Placental pericyte (primary cell): ENCODE data around the gene FALEC. TPM values are rescaled to one million over a fixed set of nuclear protein-coding genes. Genes with fewer than 3 reads are reported as not detected.

Source experiments
- small RNA-seq: library from RNA; depleted of rRNA; stranded (forward); fragments of <200 nt; gene quantifications from one replicate; pipeline ENCODE3, GENCODE V24; 2012; ENCODE audit warnings: low replicate concordance
- total RNA-seq: library from RNA; depleted of rRNA; stranded (reverse); fragments of >200 nt; gene quantifications from 2 replicates; pipeline ENCODE4 v1.2.3, GENCODE V29; 2012

FALEC gene
- total RNA-seq = not detected in 2 replicates

GRCh38 chr1:150515328-150516049 lies at the start of gene FALEC:
TSS of gene FALEC (plus strand) at chr1:150515752.

DNA sequence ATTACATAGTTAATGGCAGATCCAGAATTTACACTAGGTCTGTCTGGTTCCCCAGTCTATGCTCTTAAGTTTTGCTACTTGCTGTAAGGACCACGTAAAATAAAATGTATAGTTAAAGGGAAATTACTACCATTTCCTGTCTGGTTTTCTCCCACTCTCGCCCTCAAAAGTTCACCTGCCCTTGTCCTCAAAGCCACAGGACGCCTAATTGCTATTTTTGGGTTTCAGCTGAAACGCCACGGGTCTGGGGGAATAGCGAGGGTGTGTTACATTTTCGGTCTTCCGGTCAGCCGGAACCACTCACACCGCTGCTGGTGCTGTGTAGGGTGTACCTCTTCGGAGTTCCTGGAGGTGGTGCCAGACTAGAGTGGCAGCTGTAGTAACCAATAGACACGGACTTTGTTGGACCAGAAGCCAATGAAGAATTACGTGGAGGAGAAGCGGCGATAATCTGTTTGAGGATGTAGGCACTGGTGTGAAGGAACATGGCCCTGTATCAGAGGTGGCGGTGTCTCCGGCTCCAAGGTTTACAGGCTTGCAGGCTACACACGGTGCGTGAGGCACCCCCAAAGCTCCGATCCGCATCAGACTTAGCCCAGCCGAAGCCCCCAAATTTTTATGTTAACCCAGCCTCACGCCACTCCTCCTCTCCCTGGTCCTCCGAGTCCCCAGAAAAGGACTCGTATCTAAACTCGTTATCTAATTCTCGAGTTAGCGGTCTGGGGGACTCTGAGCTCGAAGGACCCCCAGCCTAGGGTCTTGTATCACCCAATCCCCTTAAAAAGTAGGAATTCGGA lies 28.4 kb upstream of the FALEC start, which contains the start of gene TARS2:
TARS2 (plus strand) TSS at position 454 of the 797 bp plus-strand sequence; CDS start at position 486, 32 bp downstream.

DNA sequence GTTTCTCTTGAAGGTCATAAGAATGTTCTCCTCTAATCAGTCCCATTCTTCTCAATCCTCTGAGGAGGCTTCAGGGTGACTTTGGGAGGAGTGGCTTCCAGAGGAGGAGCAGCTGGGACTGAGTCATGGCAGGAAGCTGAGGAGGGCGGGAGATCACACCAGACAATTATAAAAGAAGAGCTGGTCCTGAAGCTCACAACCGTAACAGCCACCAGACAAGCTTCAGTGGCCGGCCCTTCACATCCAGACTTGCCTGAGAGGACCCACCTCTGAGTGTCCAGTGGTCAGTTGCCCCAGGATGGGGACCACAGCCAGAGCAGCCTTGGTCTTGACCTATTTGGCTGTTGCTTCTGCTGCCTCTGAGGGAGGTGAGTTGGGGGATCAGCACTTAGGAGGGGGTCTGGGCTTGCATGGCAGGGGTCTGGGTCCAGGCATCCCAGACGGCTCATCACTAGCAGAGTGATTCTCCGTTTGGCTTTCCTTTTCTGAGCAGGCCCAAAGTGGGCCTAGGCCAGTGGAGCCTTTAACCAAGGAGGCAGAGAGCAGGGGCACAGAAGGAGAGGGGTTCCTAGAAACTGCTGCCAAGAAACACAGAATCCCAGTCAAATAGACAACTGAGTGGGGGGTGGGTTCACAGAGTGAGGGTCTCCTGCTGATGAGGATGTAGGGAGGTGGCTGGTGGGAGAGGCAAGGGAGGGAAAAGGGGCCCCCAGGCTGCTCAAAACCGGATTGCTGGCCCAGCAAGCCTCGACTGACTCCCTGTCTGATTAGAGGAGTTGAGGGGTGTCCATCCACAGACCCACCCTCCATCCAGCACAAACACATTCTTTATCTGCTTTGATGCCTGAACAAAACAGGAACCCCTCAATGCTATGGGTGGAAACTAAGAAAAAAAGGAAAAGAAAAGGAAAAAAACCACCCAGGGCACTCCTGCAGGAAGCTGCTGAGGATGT lies 7.4 kb upstream of the FALEC start, which contains the start of gene ECM1:
ECM1 (plus strand) TSS at position 198 of the 953 bp plus-strand sequence; CDS start at position 299, 101 bp downstream.

DNA sequence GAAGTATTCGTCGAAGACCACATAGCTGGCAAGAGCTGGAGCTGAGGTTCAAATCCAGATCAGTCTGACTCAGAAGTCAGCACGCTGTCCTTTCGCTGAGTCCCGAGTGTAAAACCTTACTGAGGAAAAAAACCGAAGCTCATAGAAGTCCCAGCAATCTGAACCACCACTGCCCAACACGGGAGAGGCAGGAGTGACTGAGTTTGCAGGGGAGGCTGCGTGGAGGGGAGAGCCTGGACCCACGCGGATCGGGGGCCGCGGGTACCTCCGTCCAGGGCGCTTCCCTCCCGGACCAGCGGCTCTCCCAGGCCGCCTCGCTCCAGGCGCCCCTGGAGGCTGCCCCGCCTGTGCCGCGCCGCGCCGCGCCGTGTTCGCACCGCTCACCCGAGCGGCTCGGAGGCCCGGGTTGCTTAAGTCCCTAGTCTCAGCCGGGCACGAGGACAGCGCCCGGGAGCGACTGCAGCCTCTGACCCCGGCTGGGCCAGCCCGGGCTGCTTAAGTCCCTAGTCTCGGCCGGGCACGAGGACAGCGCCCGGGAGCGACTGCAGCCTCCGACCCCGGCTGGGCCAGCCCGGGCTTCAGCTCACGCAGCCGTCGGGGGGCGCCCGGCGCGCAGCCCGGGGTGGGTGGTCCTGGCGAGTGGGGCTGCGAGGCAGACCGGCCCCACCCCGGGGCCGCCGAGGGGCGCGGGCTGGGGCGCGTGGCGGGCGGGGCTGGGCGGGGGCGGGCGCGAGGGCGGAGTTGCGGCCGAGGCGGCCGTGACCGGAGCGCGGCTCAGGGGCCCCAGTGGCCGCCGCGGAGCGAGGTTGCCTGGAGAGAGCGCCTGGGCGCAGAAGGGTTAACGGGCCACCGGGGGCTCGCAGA lies 33.3 kb downstream of the FALEC start, which contains the start of gene ADAMTSL4:
ADAMTSL4 (plus strand) TSS at position 777 of the 864 bp plus-strand sequence. CDS start 2,881 bp downstream, outside the sequence.

DNA sequence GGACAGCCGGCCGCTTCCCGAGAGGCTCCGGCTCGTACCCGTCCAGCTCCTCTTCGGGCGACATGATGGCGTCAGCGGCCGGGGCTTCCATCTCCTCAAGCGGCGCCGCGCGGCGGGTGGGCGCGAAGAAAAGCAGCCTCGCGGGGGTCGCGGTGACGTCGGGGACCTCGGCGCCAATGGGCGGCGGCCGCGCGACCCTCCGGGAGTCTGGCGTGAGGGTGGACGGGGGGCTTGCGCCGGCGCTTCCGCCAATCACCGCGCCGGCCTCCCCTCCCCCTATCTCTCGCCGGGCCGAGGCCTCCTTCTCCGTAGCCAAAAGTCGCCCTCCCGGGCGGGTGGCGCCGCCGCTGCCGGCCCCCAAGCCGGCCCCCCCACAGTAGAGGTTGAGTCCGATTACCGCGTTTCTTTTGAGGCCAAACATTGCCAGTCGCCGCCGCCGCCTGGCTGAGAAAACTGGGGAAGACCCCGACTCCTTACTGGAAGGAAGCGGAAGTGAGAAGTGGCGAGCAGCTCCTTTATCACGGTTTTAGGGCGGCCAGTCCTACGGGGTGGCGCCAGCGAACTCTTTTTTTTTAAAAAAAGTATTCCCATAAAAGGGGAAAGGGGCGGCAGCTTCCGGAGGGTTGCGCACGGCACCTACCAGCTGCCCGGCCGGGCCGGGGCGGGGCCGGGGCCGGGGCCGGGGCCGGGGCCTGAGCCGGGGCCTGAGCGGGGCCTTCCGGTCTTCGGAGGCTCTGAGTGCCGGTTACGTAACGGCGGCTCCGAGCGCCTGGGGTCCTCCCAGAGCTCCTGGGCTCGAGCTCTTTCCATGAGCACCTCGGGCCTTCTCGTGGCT lies 63.8 kb downstream of the FALEC start, which contains the start of gene MCL1:
MCL1 (minus strand) TSS at position 501 of the 835 bp plus-strand sequence; CDS start at position 421, 80 bp downstream.

Small RNA genes within 50 kb of the gene (small RNA-seq; reads per million reads assigned to genes)
- gene MIR4257 (not detected), gene RN7SL473P (not detected), gene RN7SL600P (not detected)

Other genes starting within 250 kb of the FALEC start
- 104 and 134 TPM in 2 replicates for gene APH1A, start 246.7 kb upstream of the FALEC start, total RNA-seq
- 0.43 and 0.88 TPM in 2 replicates for gene C1orf54, start 243.0 kb upstream of the FALEC start, total RNA-seq
- 0.66 and 3.4 TPM in 2 replicates for gene CIART, start 233.2 kb upstream of the FALEC start, total RNA-seq
- 25.1 and 29.8 TPM in 2 replicates for gene MRPS21, start 221.9 kb upstream of the FALEC start, total RNA-seq
- 39.0 and 50.3 TPM in 2 replicates for gene PRPF3, start 194.2 kb upstream of the FALEC start, total RNA-seq
- 9.8 and 14.3 TPM in 2 replicates for gene RPRD2, start 151.6 kb upstream of the FALEC start, total RNA-seq
- gene TARS2, start 28.3 kb upstream of the FALEC start, total RNA-seq = 13.3 and 24.6 TPM in 2 replicates
- gene ECM1, start 7.6 kb upstream of the FALEC start, total RNA-seq = 16.2 and 34.5 TPM in 2 replicates
- gene ADAMTSL4, start 33.7 kb downstream of the FALEC start, total RNA-seq = 1.9 and 2.4 TPM in 2 replicates
- gene MCL1, start 63.9 kb downstream of the FALEC start, total RNA-seq = 177 and 412 TPM in 2 replicates
- 78.7 and 79.4 TPM in 2 replicates for gene ENSA, start 113.9 kb downstream of the FALEC start, total RNA-seq
- gene GOLPH3L, start 181.4 kb downstream of the FALEC start, total RNA-seq = 9.7 and 35.0 TPM in 2 replicates
- gene HORMAD1, start 205.1 kb downstream of the FALEC start, total RNA-seq = 0.14 and 2.4 TPM in 2 replicates